Measurements from ENCODE around the gene SAPCD1. TPM values are rescaled to one million over a fixed set of nuclear protein-coding genes. Genes with fewer than 3 reads are reported as not detected.

Gene SAPCD1
- polyA plus RNA-seq, 6 donors from 2014 or later: 0.96 TPM; not detected in 5

DNA sequence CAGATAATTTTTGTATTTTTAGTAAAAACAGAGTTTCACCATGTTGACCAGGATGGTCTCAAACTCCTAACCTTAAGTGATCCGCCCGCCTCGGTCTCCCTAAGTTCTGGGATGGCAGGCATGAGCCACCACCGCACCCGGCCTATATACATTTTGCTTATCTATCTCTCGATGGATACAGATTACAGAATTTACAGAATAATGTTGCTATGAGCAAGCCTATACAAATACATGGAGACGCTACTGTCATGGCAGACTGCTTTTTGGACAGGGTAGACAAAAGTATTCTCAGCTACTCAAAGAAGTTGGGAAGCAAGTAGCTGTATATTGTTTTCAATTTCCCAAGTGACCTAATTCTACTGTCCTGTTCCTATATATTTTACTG is 51.0 kb downstream of the SAPCD1 start:
- peaks cover 17 to 29% (median 28%) of the 10 kb centered on the region in 3 donors for H3K4me1 Mint-ChIP-seq
- H3K36me3 Mint-ChIP-seq: no peaks in the 10 kb centered on the region
- H3K27me3 Mint-ChIP-seq: no peaks in the 10 kb centered on the region
- peak overlapping the region in 7 of 8 donors; percentile 66 to 96 (median 77) for H3K4me3 Mint-ChIP-seq
- no peak for ATAC-seq (ENCODE audit: low read depth in 2 of 2)
- no peak for DNase-seq
- no peak overlapping the region for H3K27ac Mint-ChIP-seq
- H3K9me3 Mint-ChIP-seq: no peaks in the 10 kb centered on the region

Other genes starting within 250 kb of the SAPCD1 start
- gene MCCD1, start 233.7 kb upstream of the SAPCD1 start, polyA plus RNA-seq (ENCODE audit: low read depth in 6 of 6): not detected
- 100 to 1,000 TPM in 1 of 6 donors, 10 to 100 TPM in 5; 41.6 to 117 (median 74.5) TPM for gene DDX39B, start 220.7 kb upstream of the SAPCD1 start, polyA plus RNA-seq (ENCODE audit: low read depth in 6 of 6)
- under 1 TPM in 2 of 6 donors, not detected in 4; 0.67 to 0.69 TPM for gene ATP6V1G2, start 216.0 kb upstream of the SAPCD1 start, polyA plus RNA-seq (ENCODE audit: low read depth in 6 of 6)
- gene NFKBIL1, start 215.0 kb upstream of the SAPCD1 start, polyA plus RNA-seq (ENCODE audit: low read depth in 6 of 6): 10 to 100 TPM in 2 of 6 donors, 1 to 10 TPM in 3, under 1 TPM in 1; 0.24 to 11.4 (median 8.9) TPM
- 10 to 100 TPM in 5 of 6 donors, 1 to 10 TPM in 1; 6.6 to 26.0 (median 19.4) TPM for gene LTA, start 190.4 kb upstream of the SAPCD1 start, polyA plus RNA-seq (ENCODE audit: low read depth in 6 of 6)
- gene TNF, start 187.1 kb upstream of the SAPCD1 start, polyA plus RNA-seq (ENCODE audit: low read depth in 6 of 6): 1 to 10 TPM; 1.1 to 5.2 (median 2.6) TPM
- gene LTB, start 180.2 kb upstream of the SAPCD1 start, polyA plus RNA-seq (ENCODE audit: low read depth in 6 of 6): 1,000 to 10,000 TPM; 1,940 to 3,141 (median 2,206) TPM
- gene LST1, start 176.4 kb upstream of the SAPCD1 start, polyA plus RNA-seq (ENCODE audit: low read depth in 6 of 6): 10 to 100 TPM; 28.2 to 78.2 (median 35.2) TPM
- 100 to 1,000 TPM in 5 of 6 donors, 10 to 100 TPM in 1; 84.4 to 158 (median 108) TPM for gene NCR3, start 169.7 kb upstream of the SAPCD1 start, polyA plus RNA-seq (ENCODE audit: low read depth in 6 of 6)
- 10 to 100 TPM in 1 of 6 donors, 1 to 10 TPM in 4, under 1 TPM in 1; 0.50 to 14.4 (median 3.5) TPM for gene AIF1, start 147.4 kb upstream of the SAPCD1 start, polyA plus RNA-seq (ENCODE audit: low read depth in 6 of 6)
- gene PRRC2A, start 141.9 kb upstream of the SAPCD1 start, polyA plus RNA-seq (ENCODE audit: low read depth in 6 of 6): 10 to 100 TPM in 1 of 6 donors, 1 to 10 TPM in 4, under 1 TPM in 1; 0.70 to 11.3 (median 6.3) TPM
- 10 to 100 TPM; 20.1 to 27.0 (median 24.2) TPM for gene BAG6, start 110.0 kb upstream of the SAPCD1 start, polyA plus RNA-seq (ENCODE audit: low read depth in 6 of 6)
- 10 to 100 TPM in 4 of 6 donors, 1 to 10 TPM in 2; 7.6 to 19.6 (median 13.7) TPM for gene APOM, start 106.8 kb upstream of the SAPCD1 start, polyA plus RNA-seq (ENCODE audit: low read depth in 6 of 6)
- gene C6orf47, start 101.9 kb upstream of the SAPCD1 start, polyA plus RNA-seq (ENCODE audit: low read depth in 6 of 6): 10 to 100 TPM; 16.8 to 39.9 (median 28.4) TPM
- 10 to 100 TPM; 18.5 to 27.8 (median 23.5) TPM for gene GPANK1, start 97.7 kb upstream of the SAPCD1 start, polyA plus RNA-seq (ENCODE audit: low read depth in 6 of 6)
- 100 to 1,000 TPM; 279 to 299 (median 286) TPM for gene CSNK2B, start 96.6 kb upstream of the SAPCD1 start, polyA plus RNA-seq (ENCODE audit: low read depth in 6 of 6)
- gene LY6G5B, start 92.7 kb upstream of the SAPCD1 start, polyA plus RNA-seq (ENCODE audit: low read depth in 6 of 6): under 1 TPM in 3 of 6 donors, not detected in 3; 0.23 to 0.87 (median 0.50) TPM
- 1 to 10 TPM in 1 of 6 donors, under 1 TPM in 3, not detected in 2; 0.48 to 1.6 (median 0.92) TPM for gene LY6G5C, start 81.6 kb upstream of the SAPCD1 start, polyA plus RNA-seq (ENCODE audit: low read depth in 6 of 6)
- 10 to 100 TPM; 27.3 to 45.3 (median 33.4) TPM for gene ABHD16A, start 59.3 kb upstream of the SAPCD1 start, polyA plus RNA-seq (ENCODE audit: low read depth in 6 of 6)
- gene LY6G6F, start 55.8 kb upstream of the SAPCD1 start, polyA plus RNA-seq (ENCODE audit: low read depth in 6 of 6): 1 to 10 TPM in 1 of 6 donors, under 1 TPM in 2, not detected in 3; 0.60 to 1.8 (median 0.75) TPM
- not detected for gene LY6G6D, start 47.3 kb upstream of the SAPCD1 start, polyA plus RNA-seq (ENCODE audit: low read depth in 6 of 6)
- not detected for gene LY6G6C, start 40.9 kb upstream of the SAPCD1 start, polyA plus RNA-seq (ENCODE audit: low read depth in 6 of 6)
- 1 to 10 TPM in 5 of 6 donors, not detected in 1; 3.0 to 5.1 (median 3.7) TPM for gene MPIG6B, start 39.3 kb upstream of the SAPCD1 start, polyA plus RNA-seq (ENCODE audit: low read depth in 6 of 6)
- gene DDAH2, start 33.4 kb upstream of the SAPCD1 start, polyA plus RNA-seq (ENCODE audit: low read depth in 6 of 6): 10 to 100 TPM; 57.1 to 87.6 (median 82.1) TPM
- 100 to 1,000 TPM; 536 to 743 (median 628) TPM for gene CLIC1, start 26.1 kb upstream of the SAPCD1 start, polyA plus RNA-seq (ENCODE audit: low read depth in 6 of 6)
- gene MSH5, start 22.7 kb upstream of the SAPCD1 start, polyA plus RNA-seq (ENCODE audit: low read depth in 6 of 6): 1 to 10 TPM in 5 of 6 donors, not detected in 1; 1.9 to 9.3 (median 2.6) TPM
- under 1 TPM in 2 of 6 donors, not detected in 4; 0.13 to 0.29 TPM for gene VWA7, start 14.7 kb downstream of the SAPCD1 start, polyA plus RNA-seq (ENCODE audit: low read depth in 6 of 6)
- 10 to 100 TPM; 42.2 to 70.6 (median 50.3) TPM for gene VARS1, start 33.1 kb downstream of the SAPCD1 start, polyA plus RNA-seq (ENCODE audit: low read depth in 6 of 6)
- 100 to 1,000 TPM in 1 of 6 donors, 10 to 100 TPM in 5; 75.4 to 107 (median 92.4) TPM for gene LSM2, start 44.3 kb downstream of the SAPCD1 start, polyA plus RNA-seq (ENCODE audit: low read depth in 6 of 6)
- 1 to 10 TPM in 1 of 6 donors, under 1 TPM in 4, not detected in 1; 0.45 to 1.4 (median 0.71) TPM for gene HSPA1L, start 52.6 kb downstream of the SAPCD1 start, polyA plus RNA-seq (ENCODE audit: low read depth in 6 of 6)
- gene HSPA1A, start 52.9 kb downstream of the SAPCD1 start, polyA plus RNA-seq (ENCODE audit: low read depth in 6 of 6): 10 to 100 TPM in 2 of 6 donors, 1 to 10 TPM in 3, under 1 TPM in 1; 0.23 to 12.1 (median 7.9) TPM
- gene HSPA1B, start 65.1 kb downstream of the SAPCD1 start, polyA plus RNA-seq (ENCODE audit: low read depth in 6 of 6): 1 to 10 TPM; 1.1 to 2.8 (median 1.8) TPM
- 10 to 100 TPM; 10.9 to 19.5 (median 18.2) TPM for gene NEU1, start 100.2 kb downstream of the SAPCD1 start, polyA plus RNA-seq (ENCODE audit: low read depth in 6 of 6)
- gene SLC44A4, start 116.3 kb downstream of the SAPCD1 start, polyA plus RNA-seq (ENCODE audit: low read depth in 6 of 6): not detected
- gene EHMT2, start 135.0 kb downstream of the SAPCD1 start, polyA plus RNA-seq (ENCODE audit: low read depth in 6 of 6): 10 to 100 TPM; 29.9 to 50.7 (median 35.9) TPM
- under 1 TPM in 1 of 6 donors, not detected in 5; 0.20 TPM for gene ZBTB12, start 139.4 kb downstream of the SAPCD1 start, polyA plus RNA-seq (ENCODE audit: low read depth in 6 of 6)
- under 1 TPM in 1 of 6 donors, not detected in 5; 0.31 TPM for gene C2, start 165.1 kb downstream of the SAPCD1 start, polyA plus RNA-seq (ENCODE audit: low read depth in 6 of 6)
- 1 to 10 TPM in 3 of 6 donors, under 1 TPM in 1, not detected in 2; 0.68 to 1.6 (median 1.1) TPM for gene CFB, start 183.4 kb downstream of the SAPCD1 start, polyA plus RNA-seq (ENCODE audit: low read depth in 6 of 6)
- gene NELFE, start 196.3 kb downstream of the SAPCD1 start, polyA plus RNA-seq (ENCODE audit: low read depth in 6 of 6): 100 to 1,000 TPM in 1 of 6 donors, 10 to 100 TPM in 5; 59.1 to 104 (median 65.3) TPM
- gene SKIC2, start 196.5 kb downstream of the SAPCD1 start, polyA plus RNA-seq (ENCODE audit: low read depth in 6 of 6): 10 to 100 TPM; 10.7 to 21.0 (median 18.1) TPM
- 10 to 100 TPM; 15.5 to 24.0 (median 20.5) TPM for gene DXO, start 209.5 kb downstream of the SAPCD1 start, polyA plus RNA-seq (ENCODE audit: low read depth in 6 of 6)
- under 1 TPM in 3 of 6 donors, not detected in 3; 0.27 to 0.54 (median 0.29) TPM for gene C4A, start 219.4 kb downstream of the SAPCD1 start, polyA plus RNA-seq (ENCODE audit: low read depth in 6 of 6)

All from naive B cell (primary cell).